Measurements from ENCODE around the gene ROR2. TPM values are rescaled to one million over a fixed set of nuclear protein-coding genes. Genes with fewer than 3 reads are reported as not detected.

The ROR2 gene
- total and polyA plus RNA-seq, 4 donors, result 0.13 to 0.84 (median 0.52) TPM

GRCh38 chr9:91844190-91844589 lies 105.8 kb downstream of the ROR2 start:
- no peak for TF ChIP-seq FOXA1 (IDR thresholded peaks at IDR 0.05)
- TF ChIP-seq GABPA (IDR thresholded peaks at IDR 0.05 in 1 of 2, conservative IDR thresholded peaks at IDR 0.05 in 1 of 2), result no peak
- TF ChIP-seq NR2F2 (IDR thresholded peaks at IDR 0.05), result no peak
- TF ChIP-seq FOXA2 (IDR thresholded peaks at IDR 0.05), result no peak
- TF ChIP-seq ATF3 (IDR thresholded peaks at IDR 0.05), result no peak
- TF ChIP-seq ZBTB33 (IDR thresholded peaks at IDR 0.05), result no peak
- TF ChIP-seq MAX (IDR thresholded peaks at IDR 0.05), result no peak
- no peak for TF ChIP-seq YY1 (IDR thresholded peaks at IDR 0.05)
- no peak for TF ChIP-seq SP1 (IDR thresholded peaks at IDR 0.05)
- no peak for TF ChIP-seq REST (IDR thresholded peaks at IDR 0.05)
- TF ChIP-seq RAD21 (IDR thresholded peaks at IDR 0.05), result no peak
- no peak for TF ChIP-seq HNF4G (IDR thresholded peaks at IDR 0.05)
- no peak for TF ChIP-seq CTCF (IDR thresholded peaks at IDR 0.05; ENCODE audit: low read depth, low read length, missing input control)
- TF ChIP-seq TAF1 (conservative IDR thresholded peaks at IDR 0.05), result no peak
- TF ChIP-seq RXRA (IDR thresholded peaks at IDR 0.05), result no peak
- TF ChIP-seq JUND (IDR thresholded peaks at IDR 0.05), result no peak
- TF ChIP-seq EGR1 (IDR thresholded peaks at IDR 0.05; ENCODE audit: low read depth in 2 of 2), result no peak
- TF ChIP-seq HNF4A (conservative IDR thresholded peaks at IDR 0.05), result no peak
- peaks cover 0 to 3% (median 0%) of the 10 kb centered on the region in 4 donors for H3K27me3 ChIP-seq (ENCODE audit: control insufficient read depth in 4 of 4, insufficient read depth in 4 of 4, low read length in 3 of 4)
- H3K27ac ChIP-seq (ENCODE audit: low read depth in 1 of 2, low read length in 2 of 2), result peak overlapping the region in 1 of 2 donors; percentile 8
- H3K4me3 ChIP-seq (ENCODE audit: low read depth in 1 of 3, low read length in 3 of 3), result no peak overlapping the region
- DNase-seq (ENCODE audit: low spot score), result no peak
- H3K9ac ChIP-seq (ENCODE audit: low read depth in 1 of 2, low read length in 2 of 2), result no peak overlapping the region
- 66% methylated on average over 13 of the region's 13 CpGs for WGBS
- no peaks in the 10 kb centered on the region for H3K36me3 ChIP-seq (ENCODE audit: control insufficient read depth in 4 of 4, insufficient read depth in 3 of 4, low read depth in 1 of 4, low read length in 3 of 4)
- no peaks in the 10 kb centered on the region for H3K4me1 ChIP-seq (ENCODE audit: control insufficient read depth in 4 of 4, insufficient read depth in 4 of 4, low read length in 3 of 4)
- no peaks in the 10 kb centered on the region for H3K9me3 ChIP-seq (ENCODE audit: control insufficient read depth in 4 of 4, low read length in 3 of 4)

Data from liver (tissue), 9 donors.